Activated CD8-positive, alpha-beta T cell treated with anti-CD3 and anti-CD28 coated beads for 36 hours (primary cell): ENCODE data around the gene ESF1. TPM values are rescaled to one million over a fixed set of nuclear protein-coding genes. Genes with fewer than 3 reads are reported as not detected.

Experiments used
- ATAC-seq: fragments of 200-7000 bp; cut with Tn5 transposase; one replicate; pipeline ENCODE4 v1.10.0; 2021; ENCODE audit warnings: mild to moderate bottlenecking, moderate library complexity
- CTCF ChIA-PET: fragments of 350-600 bp; sonication (Branson Sonifier 250); formaldehyde crosslinking; loops from one replicate; lab custom pipeline; 2021; ENCODE audit warnings: antibody characterized with exemption; lab: Charles Lee
- POLR2A ChIA-PET: fragments of 350-600 bp; sonication (Branson Sonifier 250); formaldehyde crosslinking; loops from one replicate; lab custom pipeline; 2021; ENCODE audit warnings: antibody characterized with exemption; lab: Charles Lee
- DNase-seq: peaks from one replicate; pipeline ENCODE4 v3.0.0-alpha.2; 2020
- H3K27ac Mint-ChIP-seq: one replicate; pipeline ENCODE4 v1.8.0; 2021; ENCODE audit warnings: mild to moderate bottlenecking, mixed read lengths
- H3K27me3 Mint-ChIP-seq: one replicate; pipeline ENCODE4 v1.8.0; 2021; ENCODE audit warnings: mixed read lengths
- H3K36me3 Mint-ChIP-seq: one replicate; pipeline ENCODE4 v1.8.0; 2021; ENCODE audit warnings: low read depth, mixed read lengths
- H3K4me1 Mint-ChIP-seq: one replicate; pipeline ENCODE4 v1.8.0; 2021; ENCODE audit warnings: low read depth, mixed read lengths
- H3K4me3 Mint-ChIP-seq: one replicate; pipeline ENCODE4 v1.8.0; 2021; ENCODE audit warnings: mild to moderate bottlenecking, moderate library complexity, mixed read lengths
- H3K9me3 Mint-ChIP-seq: one replicate; pipeline ENCODE4 v1.8.0; 2021; ENCODE audit warnings: mixed read lengths
- intact Hi-C: fragments of 100-400 bp; cut with micrococcal nuclease; formaldehyde crosslinking; loops from one replicate; pipeline ENCODE4 v1.10.0; 2022
- total RNA-seq, 2 experiments: library from RNA; stranded (reverse); gene quantifications; one replicate each; pipeline ENCODE4 v1.2.3, GENCODE V29; 2021
- TF ChIP-seq, protein P1 (sequence below): fragments of 200-600 bp; IDR thresholded peaks from one replicate; pipeline ENCODE4 v1.8.0; 2022; ENCODE audit warnings: antibody characterized with exemption, mild to moderate bottlenecking

The ESF1 gene
- total RNA-seq, 2 experiments from 2014 or later, result 19.9 to 20.4 TPM

DNA sequence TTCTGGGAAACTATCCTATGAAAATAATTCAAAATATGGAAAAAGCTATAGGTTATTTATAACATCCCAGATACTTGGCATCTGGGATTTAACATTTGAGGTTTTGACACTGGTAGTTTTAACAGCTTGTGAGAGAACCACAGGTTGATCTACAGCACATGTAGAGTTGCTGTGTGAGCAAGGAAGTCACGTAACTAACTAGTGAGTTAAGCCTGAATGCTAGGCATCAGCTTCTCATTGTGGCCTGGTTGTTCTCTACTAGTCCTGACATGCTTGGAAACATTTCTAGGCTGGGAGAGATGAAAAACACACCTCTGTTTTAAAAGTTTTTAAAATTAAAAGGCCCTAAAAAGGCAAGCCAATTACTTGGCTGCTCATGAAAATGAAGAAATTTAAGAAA is 28.2 kb downstream of the ESF1 start:
- Mint-ChIP-seq H3K9me3 (no peaks in the 10 kb centered on the region), H3K27ac (no peak overlapping the region), H3K4me3 (no peak overlapping the region), H3K27me3 (no peaks in the 10 kb centered on the region), H3K4me1 (no peaks in the 10 kb centered on the region), H3K36me3 (peaks cover 21% of the 10 kb centered on the region)
- ATAC-seq (no peak), DNase-seq (no peak)
- POLR2A ChIA-PET, result no interaction called here
- CTCF ChIA-PET, result interaction anchor here (1.2 to 2.3 kb wide), 3 partner anchors 11 to 28 kb away, joined by 3 to 9 read pairs (median 4); partner anchors contain the start of genes ESF1 and NDUFAF5
- TF ChIP-seq, protein P1, sequence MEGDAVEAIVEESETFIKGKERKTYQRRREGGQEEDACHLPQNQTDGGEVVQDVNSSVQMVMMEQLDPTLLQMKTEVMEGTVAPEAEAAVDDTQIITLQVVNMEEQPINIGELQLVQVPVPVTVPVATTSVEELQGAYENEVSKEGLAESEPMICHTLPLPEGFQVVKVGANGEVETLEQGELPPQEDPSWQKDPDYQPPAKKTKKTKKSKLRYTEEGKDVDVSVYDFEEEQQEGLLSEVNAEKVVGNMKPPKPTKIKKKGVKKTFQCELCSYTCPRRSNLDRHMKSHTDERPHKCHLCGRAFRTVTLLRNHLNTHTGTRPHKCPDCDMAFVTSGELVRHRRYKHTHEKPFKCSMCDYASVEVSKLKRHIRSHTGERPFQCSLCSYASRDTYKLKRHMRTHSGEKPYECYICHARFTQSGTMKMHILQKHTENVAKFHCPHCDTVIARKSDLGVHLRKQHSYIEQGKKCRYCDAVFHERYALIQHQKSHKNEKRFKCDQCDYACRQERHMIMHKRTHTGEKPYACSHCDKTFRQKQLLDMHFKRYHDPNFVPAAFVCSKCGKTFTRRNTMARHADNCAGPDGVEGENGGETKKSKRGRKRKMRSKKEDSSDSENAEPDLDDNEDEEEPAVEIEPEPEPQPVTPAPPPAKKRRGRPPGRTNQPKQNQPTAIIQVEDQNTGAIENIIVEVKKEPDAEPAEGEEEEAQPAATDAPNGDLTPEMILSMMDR, result no peak
- intact Hi-C loops, result no loop called here

DNA sequence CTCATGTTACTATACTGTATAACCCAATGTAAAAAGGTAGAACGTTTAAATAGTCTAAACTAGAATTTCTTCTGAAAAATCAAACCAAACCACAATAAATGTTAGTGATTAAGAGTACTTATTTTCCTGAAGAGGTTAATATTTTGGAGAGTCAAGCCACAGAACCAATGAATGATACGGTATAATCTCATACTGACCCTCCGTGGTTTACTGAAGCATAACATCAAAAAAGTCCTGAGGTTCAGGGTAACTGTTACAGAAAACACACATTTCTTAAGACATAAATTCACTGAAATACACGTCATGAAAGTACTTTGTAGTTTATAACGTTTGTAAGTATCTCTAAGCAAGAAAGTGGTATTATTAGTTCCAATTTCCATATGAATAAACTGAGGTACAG is 28.9 kb downstream of the ESF1 start:
- TF ChIP-seq, protein P1, result no peak
- POLR2A ChIA-PET, result no interaction called here

DNA sequence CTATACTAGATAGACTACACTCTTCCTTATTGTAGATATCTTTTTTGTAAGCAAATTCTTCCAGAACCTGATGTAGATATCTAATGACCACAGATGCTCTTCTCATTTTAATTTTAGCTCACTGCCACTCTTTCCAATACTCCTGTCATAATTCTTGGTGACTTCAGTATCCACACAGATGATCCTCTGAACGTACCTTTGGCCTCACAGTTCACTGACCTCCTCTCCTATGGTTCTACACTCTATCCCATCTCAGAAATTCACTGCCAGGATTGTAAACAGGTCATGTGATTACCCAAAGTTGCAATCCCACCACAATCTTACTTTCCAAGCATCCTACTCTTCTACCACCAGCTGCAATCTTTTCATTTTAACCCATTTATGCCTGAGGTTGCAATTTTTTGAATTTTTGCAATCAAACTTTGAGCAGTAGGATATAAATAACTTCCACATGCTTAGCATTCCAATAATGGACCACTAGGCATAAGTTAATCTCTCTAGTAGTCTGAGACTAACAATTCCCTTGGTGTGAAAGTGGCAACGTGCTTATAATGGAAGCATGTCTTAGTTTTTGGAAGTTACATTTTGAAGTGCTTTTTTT is 31.2 kb downstream of the ESF1 start:
- H3K4me1 Mint-ChIP-seq, result no peaks in the 10 kb centered on the region
- no peaks in the 10 kb centered on the region for H3K27me3 Mint-ChIP-seq
- H3K9me3 Mint-ChIP-seq, result no peaks in the 10 kb centered on the region
- ATAC-seq (no peak), DNase-seq (no peak)
- H3K27ac Mint-ChIP-seq, result no peak overlapping the region
- ChIA-PET CTCF (interaction anchor here (1.0 to 2.7 kb wide), 4 partner anchors 10 to 143 kb away, joined by 3 to 10 read pairs (median 3); no protein-coding TSS in a partner anchor), POLR2A (no interaction called here)
- TF ChIP-seq, protein P1, result no peak
- H3K4me3 Mint-ChIP-seq, result no peak overlapping the region
- intact Hi-C loops, result no loop called here
- H3K36me3 Mint-ChIP-seq, result peaks cover 20% of the 10 kb centered on the region

More for the DNA sequence above, 28.9 kb downstream of the ESF1 start:
- intact Hi-C loops, result no loop called here
- ATAC-seq (no peak), DNase-seq (no peak)
- H3K36me3 Mint-ChIP-seq, result peaks cover 26% of the 10 kb centered on the region
- H3K9me3 Mint-ChIP-seq, result no peaks in the 10 kb centered on the region
- no peaks in the 10 kb centered on the region for H3K27me3 Mint-ChIP-seq
- H3K27ac Mint-ChIP-seq, result no peak overlapping the region
- no peaks in the 10 kb centered on the region for H3K4me1 Mint-ChIP-seq
- no peak overlapping the region for H3K4me3 Mint-ChIP-seq
- CTCF ChIA-PET, result interaction anchor here (2.3 kb wide), 1 partner anchor 16 kb away, joined by 9 read pairs; no protein-coding TSS in a partner anchor

DNA sequence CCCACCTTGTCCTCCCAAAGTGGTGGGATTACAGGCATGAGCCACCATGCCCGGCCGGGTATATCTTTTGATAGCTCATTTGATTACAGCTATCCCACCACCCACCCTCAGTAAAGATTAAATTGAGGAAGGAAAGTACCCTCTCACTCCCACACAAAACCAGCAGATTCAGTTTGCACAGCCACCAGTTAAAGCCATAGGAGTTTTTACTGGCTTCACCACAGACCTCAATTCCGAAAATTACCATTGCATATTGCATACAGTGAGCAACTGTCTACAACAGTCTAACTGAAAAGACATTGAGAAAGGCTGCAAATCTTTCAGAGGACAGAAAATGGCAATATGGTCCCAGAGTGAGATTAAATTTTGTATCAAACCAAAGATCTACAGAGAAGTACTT is 34.9 kb downstream of the ESF1 start:
- H3K27ac Mint-ChIP-seq, result no peak overlapping the region
- H3K36me3 Mint-ChIP-seq, result peaks cover 11% of the 10 kb centered on the region
- no peaks in the 10 kb centered on the region for H3K27me3 Mint-ChIP-seq
- DNase-seq (no peak), ATAC-seq (no peak)
- no peaks in the 10 kb centered on the region for H3K9me3 Mint-ChIP-seq
- intact Hi-C loops, result no loop called here
- ChIA-PET CTCF (interaction anchor here (1.5 kb wide), 1 partner anchor 22 kb away, joined by 3 read pairs; no protein-coding TSS in a partner anchor), POLR2A (no interaction called here)
- no peak overlapping the region for H3K4me3 Mint-ChIP-seq
- TF ChIP-seq, protein P1, result no peak
- no peaks in the 10 kb centered on the region for H3K4me1 Mint-ChIP-seq

DNA sequence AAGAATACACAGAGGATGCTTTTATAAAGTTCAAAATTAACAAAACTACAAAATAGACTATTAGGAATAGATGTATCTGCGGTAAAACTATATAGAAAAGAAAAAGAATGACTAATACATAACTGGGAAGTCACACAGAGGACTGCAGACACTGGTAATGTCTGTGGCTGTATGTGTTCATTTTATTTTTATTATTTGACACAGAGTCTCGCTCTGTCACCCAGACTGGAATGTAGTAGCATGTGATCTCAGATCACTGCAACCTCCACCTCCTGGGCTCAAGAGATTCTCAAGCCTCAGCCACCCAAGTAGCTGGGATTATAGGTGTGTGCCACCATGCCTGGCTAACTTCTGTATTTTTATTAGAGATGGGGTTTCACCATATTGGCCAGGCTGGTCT is 38.9 kb downstream of the ESF1 start:
- intact Hi-C loops, result no loop called here
- H3K9me3 Mint-ChIP-seq, result peaks cover 9% of the 10 kb centered on the region
- H3K36me3 Mint-ChIP-seq, result peaks cover 39% of the 10 kb centered on the region
- ChIA-PET POLR2A (no interaction called here), CTCF (no interaction called here)
- no peak overlapping the region for H3K27ac Mint-ChIP-seq
- no peak for ATAC-seq
- TF ChIP-seq, protein P1, result no peak
- peaks cover 18% of the 10 kb centered on the region for H3K4me1 Mint-ChIP-seq
- no peaks in the 10 kb centered on the region for H3K27me3 Mint-ChIP-seq
- no peak for DNase-seq
- H3K4me3 Mint-ChIP-seq, result no peak overlapping the region
